ENCODE results near the gene BLOC1S4.
"Not testable (repeated sequence)": the region's sequence is repeated elsewhere in the genome, so short reads cannot be mapped to it uniquely, and the experiment has no call there.

BLOC1S4 gene

GRCh38 chr4:6719611-6720179 lies 3.7 kb downstream of the BLOC1S4 start:
- H3K4me3 ChIP-seq (ENCODE audit: low read depth, low read length), result 0 out of 2 replicates have a peak overlapping the region, but pooled peaks have one; percentile 52
- H2AFZ ChIP-seq (ENCODE audit: low read length, unreplicated experiment), result no peak overlapping the region
- H3K4me1 ChIP-seq (ENCODE audit: control insufficient read depth, insufficient read depth, low read length, unreplicated experiment), result peaks cover 12% of the 10 kb centered on the region
- H3K27me3 ChIP-seq (ENCODE audit: insufficient read depth, low read length), result no peaks in the 10 kb centered on the region
- H3K27ac ChIP-seq (ENCODE audit: low read depth, low read length), result no peak overlapping the region
- H3K79me2 ChIP-seq (ENCODE audit: control insufficient read depth, insufficient read depth, low read length, unreplicated experiment), result peaks cover 24% of the 10 kb centered on the region
- no peaks in the 10 kb centered on the region for H3K36me3 ChIP-seq (ENCODE audit: insufficient read depth, low read length)

- Histone ChIP-seq H2AFZ (ENCODE audit: low read length, unreplicated experiment) (no peak overlapping the region), H3K4me1 (ENCODE audit: control insufficient read depth, insufficient read depth, low read length, unreplicated experiment) (peaks cover 14% of the 10 kb centered on the region), H3K79me2 (ENCODE audit: control insufficient read depth, insufficient read depth, low read length, unreplicated experiment) (peaks cover 24% of the 10 kb centered on the region), H3K27ac (ENCODE audit: low read depth, low read length) (no peak overlapping the region), H3K27me3 (ENCODE audit: insufficient read depth, low read length) (no peaks in the 10 kb centered on the region), H3K36me3 (ENCODE audit: insufficient read depth, low read length) (no peaks in the 10 kb centered on the region), H3K4me3 (ENCODE audit: low read depth, low read length) (peak overlapping the region; percentile 52; the same call in 1 of the 2 replicates)
Observed at GRCh38 chr4:6720202-6720699, 4.3 kb downstream of the BLOC1S4 start.

DNA sequence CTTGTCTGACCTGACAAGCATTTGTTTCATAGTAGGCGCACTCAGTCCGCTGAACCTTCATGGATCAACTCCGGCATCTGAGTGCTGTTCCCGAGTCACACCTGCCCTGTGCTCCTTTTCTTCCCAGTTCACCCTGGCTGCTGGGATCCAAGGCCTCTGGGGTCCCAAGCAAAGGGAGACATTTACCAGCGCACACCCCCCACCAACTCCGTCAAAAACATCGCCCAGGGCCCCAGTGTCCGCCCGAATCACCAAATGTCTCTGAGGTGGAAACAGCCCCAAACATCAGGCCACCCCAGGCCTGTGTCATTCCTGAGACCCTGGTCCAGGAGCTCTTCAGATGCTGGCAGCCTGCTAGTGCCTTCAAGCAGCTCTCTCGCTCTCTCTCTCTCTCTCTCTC lies 5.1 kb downstream of the BLOC1S4 start:
- H2AFZ ChIP-seq (ENCODE audit: low read length, unreplicated experiment), result no peak overlapping the region
- H3K27me3 ChIP-seq (ENCODE audit: insufficient read depth, low read length), result no peaks in the 10 kb centered on the region
- no peaks in the 10 kb centered on the region for H3K36me3 ChIP-seq (ENCODE audit: insufficient read depth, low read length)
- H3K4me1 ChIP-seq (ENCODE audit: control insufficient read depth, insufficient read depth, low read length, unreplicated experiment), result peaks cover 14% of the 10 kb centered on the region
- H3K79me2 ChIP-seq (ENCODE audit: control insufficient read depth, insufficient read depth, low read length, unreplicated experiment), result peaks cover 22% of the 10 kb centered on the region
- no peak overlapping the region for H3K27ac ChIP-seq (ENCODE audit: low read depth, low read length)
- no peak overlapping the region for H3K4me3 ChIP-seq (ENCODE audit: low read depth, low read length)

GRCh38 chr4:6722891-6723290 lies 6.9 kb downstream of the BLOC1S4 start:
- Histone ChIP-seq H3K4me3 (ENCODE audit: low read depth, low read length) (no peak overlapping the region), H3K36me3 (ENCODE audit: insufficient read depth, low read length) (no peaks in the 10 kb centered on the region), H3K79me2 (ENCODE audit: control insufficient read depth, insufficient read depth, low read length, unreplicated experiment) (peaks cover 6% of the 10 kb centered on the region), H3K4me1 (ENCODE audit: control insufficient read depth, insufficient read depth, low read length, unreplicated experiment) (peaks cover 23% of the 10 kb centered on the region), H2AFZ (ENCODE audit: low read length, unreplicated experiment) (no peak overlapping the region), H3K27ac (ENCODE audit: low read depth, low read length) (no peak overlapping the region), H3K27me3 (ENCODE audit: insufficient read depth, low read length) (no peaks in the 10 kb centered on the region)

- Histone ChIP-seq H3K27me3 (ENCODE audit: insufficient read depth, low read length) (no peaks in the 10 kb centered on the region), H3K4me3 (ENCODE audit: low read depth, low read length) (no peak overlapping the region), H2AFZ (ENCODE audit: low read length, unreplicated experiment) (no peak overlapping the region), H3K27ac (ENCODE audit: low read depth, low read length) (no peak overlapping the region), H3K79me2 (ENCODE audit: control insufficient read depth, insufficient read depth, low read length, unreplicated experiment) (no peaks in the 10 kb centered on the region), H3K4me1 (ENCODE audit: control insufficient read depth, insufficient read depth, low read length, unreplicated experiment) (peaks cover 21% of the 10 kb centered on the region), H3K36me3 (ENCODE audit: insufficient read depth, low read length) (no peaks in the 10 kb centered on the region)
Observed at GRCh38 chr4:6723851-6724250, 7.9 kb downstream of the BLOC1S4 start.

GRCh38 chr4:6724421-6725111 lies 8.6 kb downstream of the BLOC1S4 start:
- H3K4me3 ChIP-seq (ENCODE audit: low read depth, low read length), result no peak overlapping the region
- H3K79me2 ChIP-seq (ENCODE audit: control insufficient read depth, insufficient read depth, low read length, unreplicated experiment), result no peaks in the 10 kb centered on the region
- H3K27me3 ChIP-seq (ENCODE audit: insufficient read depth, low read length), result no peaks in the 10 kb centered on the region
- peaks cover 21% of the 10 kb centered on the region for H3K4me1 ChIP-seq (ENCODE audit: control insufficient read depth, insufficient read depth, low read length, unreplicated experiment)
- H2AFZ ChIP-seq (ENCODE audit: low read length, unreplicated experiment), result no peak overlapping the region
- no peaks in the 10 kb centered on the region for H3K36me3 ChIP-seq (ENCODE audit: insufficient read depth, low read length)
- no peak overlapping the region for H3K27ac ChIP-seq (ENCODE audit: low read depth, low read length)

DNA sequence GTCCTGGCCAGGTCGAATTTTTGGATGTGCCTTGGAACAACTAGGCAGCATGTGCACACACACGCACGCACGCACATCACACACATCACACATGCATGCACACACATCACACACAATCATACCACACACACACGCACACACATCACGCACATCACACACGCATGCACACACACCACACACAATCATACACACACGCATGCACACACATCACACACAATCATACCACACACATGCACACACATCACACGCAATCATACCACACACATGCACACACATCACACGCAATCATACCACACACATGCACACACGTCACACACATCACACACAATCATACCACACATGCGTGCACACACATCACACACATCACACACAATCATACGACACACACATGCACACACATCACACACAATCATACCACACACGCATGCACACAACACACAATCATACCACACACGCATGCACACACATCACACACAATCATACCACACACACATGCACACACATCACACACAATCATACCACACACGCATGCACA lies 9.5 kb downstream of the BLOC1S4 start:
- not testable (repeated sequence) for H2AFZ ChIP-seq (ENCODE audit: low read length, unreplicated experiment); H3K27me3 ChIP-seq (ENCODE audit: insufficient read depth, low read length); H3K27ac ChIP-seq (ENCODE audit: low read depth, low read length); H3K36me3 ChIP-seq (ENCODE audit: insufficient read depth, low read length); H3K4me3 ChIP-seq (ENCODE audit: low read depth, low read length); H3K79me2 ChIP-seq (ENCODE audit: control insufficient read depth, insufficient read depth, low read length, unreplicated experiment)
- H3K4me1 ChIP-seq (ENCODE audit: control insufficient read depth, insufficient read depth, low read length, unreplicated experiment), result peaks cover 21% of the 10 kb centered on the region

GRCh38 chr4:6727081-6727942 lies 11.3 kb downstream of the BLOC1S4 start:
- no peaks in the 10 kb centered on the region for H3K36me3 ChIP-seq (ENCODE audit: insufficient read depth, low read length)
- H3K4me1 ChIP-seq (ENCODE audit: control insufficient read depth, insufficient read depth, low read length, unreplicated experiment), result peaks cover 24% of the 10 kb centered on the region
- no peaks in the 10 kb centered on the region for H3K79me2 ChIP-seq (ENCODE audit: control insufficient read depth, insufficient read depth, low read length, unreplicated experiment)
- H3K27ac ChIP-seq (ENCODE audit: low read depth, low read length), result peak overlapping the region; percentile 26
- H2AFZ ChIP-seq (ENCODE audit: low read length, unreplicated experiment), result peak overlapping the region; percentile 28
- no peaks in the 10 kb centered on the region for H3K27me3 ChIP-seq (ENCODE audit: insufficient read depth, low read length)
- H3K4me3 ChIP-seq (ENCODE audit: low read depth, low read length), result peak overlapping the region; percentile 58

DNA sequence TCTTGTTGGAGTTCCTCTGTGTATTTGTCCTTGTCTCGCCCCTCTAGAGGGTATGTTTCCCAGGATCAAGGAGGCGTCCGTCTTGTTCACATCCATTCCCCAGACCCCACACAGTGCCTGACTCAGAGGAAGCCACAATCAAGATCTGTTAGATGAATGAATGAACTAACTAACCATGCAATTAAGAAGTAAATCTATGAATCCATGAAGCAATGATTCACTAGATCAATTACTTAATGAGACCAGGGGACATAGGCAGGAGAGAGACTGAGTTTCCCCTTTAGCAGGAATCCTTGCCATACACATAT lies 11.9 kb downstream of the BLOC1S4 start:
- H3K27ac ChIP-seq (ENCODE audit: low read depth, low read length), result 0 out of 2 replicates have a peak overlapping the region, but pooled peaks have one; percentile 26
- no peaks in the 10 kb centered on the region for H3K27me3 ChIP-seq (ENCODE audit: insufficient read depth, low read length)
- H3K79me2 ChIP-seq (ENCODE audit: control insufficient read depth, insufficient read depth, low read length, unreplicated experiment), result no peaks in the 10 kb centered on the region
- no peaks in the 10 kb centered on the region for H3K36me3 ChIP-seq (ENCODE audit: insufficient read depth, low read length)
- no peak overlapping the region for H3K4me3 ChIP-seq (ENCODE audit: low read depth, low read length)
- peaks cover 29% of the 10 kb centered on the region for H3K4me1 ChIP-seq (ENCODE audit: control insufficient read depth, insufficient read depth, low read length, unreplicated experiment)
- no peak overlapping the region for H2AFZ ChIP-seq (ENCODE audit: low read length, unreplicated experiment)

DNA sequence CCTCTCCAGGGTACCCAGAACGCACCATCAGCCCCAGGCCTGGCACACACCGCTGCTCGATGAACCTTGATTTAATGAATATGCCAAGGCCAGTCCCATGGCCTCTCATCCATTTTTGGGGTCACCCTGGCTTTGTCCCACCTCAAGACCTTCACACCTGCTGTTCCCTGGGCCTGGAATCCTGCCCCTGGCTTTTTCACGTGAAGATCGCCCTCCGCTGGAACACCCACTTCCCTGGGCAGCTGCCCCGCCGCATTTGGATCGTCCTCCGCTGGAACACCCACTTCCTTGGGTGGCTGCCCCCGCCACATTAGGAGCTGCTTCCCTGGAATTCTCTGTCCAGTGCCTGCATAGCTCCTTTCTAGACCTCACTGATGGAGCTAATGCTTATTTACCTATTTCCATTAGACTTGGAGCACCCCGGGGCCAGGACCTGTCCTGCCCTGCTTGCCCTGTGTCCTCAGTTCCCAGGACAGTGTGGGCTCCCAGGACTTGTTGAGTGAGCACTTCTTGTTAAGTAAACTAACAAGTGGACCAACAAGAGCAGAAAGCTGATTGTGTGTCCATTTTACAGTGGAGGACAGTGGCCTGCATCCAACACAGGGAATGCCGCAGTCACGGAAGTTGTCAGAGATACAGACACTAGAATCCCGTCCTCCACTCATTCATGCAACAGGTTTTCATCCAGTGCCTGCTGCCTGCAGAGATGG lies 12.5 kb downstream of the BLOC1S4 start:
- Histone ChIP-seq H2AFZ (ENCODE audit: low read length, unreplicated experiment) (no peak overlapping the region), H3K4me3 (ENCODE audit: low read depth, low read length) (no peak overlapping the region), H3K27ac (ENCODE audit: low read depth, low read length) (0 out of 2 replicates have a peak overlapping the region, but pooled peaks have one; percentile 26), H3K4me1 (ENCODE audit: control insufficient read depth, insufficient read depth, low read length, unreplicated experiment) (peaks cover 32% of the 10 kb centered on the region), H3K36me3 (ENCODE audit: insufficient read depth, low read length) (no peaks in the 10 kb centered on the region), H3K27me3 (ENCODE audit: insufficient read depth, low read length) (no peaks in the 10 kb centered on the region), H3K79me2 (ENCODE audit: control insufficient read depth, insufficient read depth, low read length, unreplicated experiment) (no peaks in the 10 kb centered on the region)
